HCEC 1CT (cell line): ENCODE results near the gene BTBD19.
"Not testable (repeated sequence)": the region's sequence is repeated elsewhere in the genome, so short reads cannot be mapped to it uniquely, and the experiment has no call there.

Experiments used
- DNase-seq: peaks from one replicate; pipeline ENCODE4 v3.0.0-alpha.2; 2017

The BTBD19 gene

GRCh38 chr1:44810101-44810761 is 1.9 kb downstream of the BTBD19 start:
- DNase-seq: no peak

- not testable (repeated sequence) for DNase-seq
Observed at GRCh38 chr1:44810762-44811105, 2.4 kb downstream of the BTBD19 start.

- DNase-seq: no peak
Observed at GRCh38 chr1:44811234-44811633, 2.9 kb downstream of the BTBD19 start.

- no peak for DNase-seq
Observed at GRCh38 chr1:44812822-44813543, 4.7 kb downstream of the BTBD19 start.

- not testable (repeated sequence) for DNase-seq
Observed at GRCh38 chr1:44815926-44816325, 7.6 kb downstream of the BTBD19 start.

GRCh38 chr1:44817307-44817706 is 9.0 kb downstream of the BTBD19 start:
- no peak for DNase-seq

- no peak for DNase-seq
Observed at GRCh38 chr1:44817771-44818495, 9.6 kb downstream of the BTBD19 start.

- DNase-seq: no peak
Observed at GRCh38 chr1:44819196-44819607, 10.9 kb downstream of the BTBD19 start.

GRCh38 chr1:44819608-44820327 is 11.4 kb downstream of the BTBD19 start:
- peak; percentile 97 for DNase-seq

- DNase-seq: no peak
Observed at GRCh38 chr1:44820328-44821239, 12.3 kb downstream of the BTBD19 start.

- no peak for DNase-seq
Observed at GRCh38 chr1:44821240-44821715, 13.0 kb downstream of the BTBD19 start.

GRCh38 chr1:44822131-44822701 is 13.9 kb downstream of the BTBD19 start:
- DNase-seq: no peak

- no peak for DNase-seq
Observed at GRCh38 chr1:44822981-44823451, 14.7 kb downstream of the BTBD19 start.

GRCh38 chr1:44824392-44824791 is 16.1 kb downstream of the BTBD19 start:
- not testable (repeated sequence) for DNase-seq

- DNase-seq: no peak
Observed at GRCh38 chr1:44826375-44827196, 18.3 kb downstream of the BTBD19 start.

GRCh38 chr1:44827197-44828002 is 19.1 kb downstream of the BTBD19 start:
- no peak for DNase-seq

- DNase-seq: no peak
Observed at GRCh38 chr1:44828003-44828651, 19.8 kb downstream of the BTBD19 start.

- no peak for DNase-seq
Observed at GRCh38 chr1:44828841-44829440, 20.6 kb downstream of the BTBD19 start.
